ENCODE measurements around the gene S100A12.
"Not testable (repeated sequence)": the region's sequence is repeated elsewhere in the genome, so short reads cannot be mapped to it uniquely, and the experiment has no call there.

S100A12 gene

DNA sequence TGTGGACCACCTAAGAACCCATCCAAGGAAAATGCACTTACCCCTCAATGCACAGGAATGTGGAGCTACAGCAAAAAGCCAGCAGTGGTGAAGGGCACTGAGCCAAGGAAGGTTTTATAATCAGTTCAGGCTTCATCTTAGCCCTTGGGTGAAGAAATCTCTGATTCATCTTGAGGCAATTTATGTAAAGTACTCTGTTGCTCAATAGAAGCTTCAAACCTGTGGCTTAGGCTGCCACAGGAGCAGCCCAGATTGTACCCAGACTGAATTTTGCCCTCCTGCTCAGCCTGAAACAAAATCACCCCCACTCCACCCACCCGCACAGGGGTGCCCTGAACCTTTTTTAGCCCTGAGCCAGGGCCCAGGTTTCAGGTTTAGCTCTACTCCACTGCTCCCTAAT, at the start of gene S100A12:
Gene S100A12 (minus strand): TSS at position 111 of the 400 bp plus-strand sequence. CDS start 1,029 bp downstream, outside the sequence.
- DNase-seq (ENCODE audit: low spot score), result no peak

DNA sequence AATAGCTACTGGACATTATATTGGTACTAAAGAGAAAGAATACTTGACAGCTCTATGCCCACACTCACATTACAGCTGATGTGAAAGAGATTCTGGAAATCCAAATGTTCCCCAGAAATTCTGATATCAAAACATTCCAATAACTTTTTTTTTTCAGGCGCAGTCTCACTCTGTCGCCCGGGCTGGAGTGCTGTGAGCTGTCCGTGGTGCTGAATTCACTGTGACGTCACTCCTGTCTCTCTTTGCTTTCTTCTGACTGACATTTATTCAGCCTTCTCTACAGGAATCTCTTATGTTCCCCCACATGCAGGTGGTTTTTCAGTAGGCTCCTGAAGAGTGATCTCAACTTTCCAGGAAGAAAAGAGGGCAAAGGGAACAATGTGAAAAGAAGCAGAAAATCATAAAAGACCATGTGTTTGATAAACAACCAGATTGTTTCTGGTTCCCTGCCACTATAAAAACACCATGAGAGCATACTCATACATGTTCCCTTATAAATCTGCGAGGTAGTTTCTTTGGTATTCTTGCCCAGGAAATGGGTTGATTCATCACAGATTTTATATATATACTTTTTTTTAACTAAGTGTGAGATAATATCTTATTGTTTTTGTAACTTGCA, 47.1 kb upstream of the S100A12 start:
- peak; percentile 65 for DNase-seq (ENCODE audit: low spot score)

DNA sequence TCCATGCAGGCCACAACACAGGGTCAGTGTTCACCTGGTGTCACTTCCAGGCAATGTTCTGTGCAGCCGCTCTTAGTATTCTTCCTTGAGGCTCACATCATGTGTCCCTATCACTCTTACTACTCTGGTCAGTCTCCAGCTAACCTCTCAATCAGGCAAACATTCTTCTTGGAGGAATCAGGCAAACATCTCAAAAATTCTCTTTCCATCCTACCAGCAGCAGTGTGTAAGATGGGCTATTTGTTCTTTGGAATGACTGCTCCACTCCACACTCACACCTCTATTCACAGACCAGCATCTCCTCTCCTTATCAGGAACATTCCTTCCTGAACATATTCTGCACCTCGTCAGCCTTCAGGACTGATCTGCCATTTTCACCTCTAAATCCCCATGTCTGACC, 44.9 kb upstream of the S100A12 start:
- no peak for DNase-seq (ENCODE audit: low spot score)

DNA sequence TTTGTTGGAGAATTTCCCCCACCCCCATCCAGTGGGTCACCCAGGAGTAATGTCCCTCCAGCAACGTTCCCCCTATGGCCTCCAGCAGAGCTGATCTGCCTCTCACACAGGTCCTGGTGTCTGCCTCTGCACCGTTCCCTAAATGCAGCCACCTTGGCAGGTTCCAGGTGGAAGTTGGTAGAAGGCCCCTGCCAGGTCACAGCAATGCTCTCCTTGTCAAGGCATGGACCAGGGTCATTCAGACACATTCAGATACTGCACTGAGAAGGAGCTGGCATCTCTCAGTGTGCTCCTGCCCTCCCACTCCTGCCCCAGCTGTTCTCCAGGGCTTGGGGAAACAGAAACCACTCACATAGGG, 44.0 kb upstream of the S100A12 start:
- not testable (repeated sequence) for DNase-seq (ENCODE audit: low spot score)

DNA sequence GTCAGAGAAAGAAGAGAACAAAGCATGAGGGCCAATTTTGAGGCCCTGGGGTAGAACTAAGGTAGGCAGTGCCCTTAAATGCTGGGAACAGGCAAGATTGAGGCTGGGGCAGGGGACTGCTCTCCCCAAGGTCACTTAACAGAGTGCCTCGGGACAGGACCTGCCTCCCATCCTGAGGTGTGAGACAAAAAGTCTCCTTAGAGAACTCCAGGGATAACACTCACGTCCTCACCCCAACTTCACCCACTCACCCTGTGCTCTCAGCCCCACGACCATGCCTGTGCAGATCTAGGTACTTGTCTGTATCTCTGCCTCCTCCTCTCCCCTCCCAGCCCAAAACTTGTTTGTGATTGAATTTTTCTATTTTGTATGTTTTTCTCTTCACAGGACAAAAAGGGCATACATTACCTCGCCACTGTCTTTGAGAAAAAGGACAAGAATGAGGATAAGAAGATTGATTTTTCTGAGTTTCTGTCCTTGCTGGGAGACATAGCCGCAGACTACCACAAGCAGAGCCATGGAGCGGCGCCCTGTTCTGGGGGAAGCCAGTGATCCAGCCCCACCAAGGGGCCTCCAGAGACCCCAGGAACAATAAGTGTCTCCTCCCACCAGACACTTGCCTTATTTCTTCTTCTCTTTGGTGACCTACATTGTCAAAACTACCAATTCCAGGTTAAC, 43.5 kb upstream of the S100A12 start:
- DNase-seq (ENCODE audit: low spot score), result not testable (repeated sequence)

DNA sequence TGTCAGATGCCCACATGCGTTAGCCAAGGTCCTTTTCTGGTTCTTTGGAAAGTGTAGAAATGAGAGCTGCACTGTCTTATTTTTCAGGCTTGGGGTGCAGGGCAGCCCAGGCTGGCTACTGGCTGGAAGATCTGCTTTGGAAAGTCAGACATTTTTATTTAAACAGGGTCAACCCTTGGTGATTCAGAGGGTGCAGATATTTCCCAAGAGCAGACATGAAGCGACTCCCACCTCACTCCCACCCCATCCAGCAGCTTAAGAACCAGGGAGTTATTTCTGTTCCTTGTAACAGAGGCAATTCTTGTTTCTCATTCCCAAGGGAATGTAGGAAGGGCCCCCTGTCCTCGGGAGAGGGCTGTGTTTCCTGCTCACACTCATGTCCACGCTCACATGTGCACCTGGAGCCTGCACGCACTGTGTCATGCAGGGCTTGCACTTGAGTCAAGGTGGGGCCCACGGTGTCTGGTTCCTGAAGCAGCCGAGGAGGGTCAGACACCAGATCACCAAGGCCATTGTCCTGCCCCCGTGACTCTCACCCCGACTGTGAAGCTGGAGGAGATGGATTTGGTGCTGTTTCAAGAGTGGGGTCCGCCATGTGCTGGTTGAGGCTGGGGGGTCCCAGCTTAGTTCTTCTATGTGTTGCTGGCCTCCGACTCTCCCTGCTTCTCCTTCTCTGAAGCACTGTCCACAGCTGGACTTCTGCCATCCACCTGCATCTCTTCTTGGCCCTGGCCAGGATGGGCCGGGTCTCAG, 41.9 kb upstream of the S100A12 start:
- no peak for DNase-seq (ENCODE audit: low spot score)

DNA sequence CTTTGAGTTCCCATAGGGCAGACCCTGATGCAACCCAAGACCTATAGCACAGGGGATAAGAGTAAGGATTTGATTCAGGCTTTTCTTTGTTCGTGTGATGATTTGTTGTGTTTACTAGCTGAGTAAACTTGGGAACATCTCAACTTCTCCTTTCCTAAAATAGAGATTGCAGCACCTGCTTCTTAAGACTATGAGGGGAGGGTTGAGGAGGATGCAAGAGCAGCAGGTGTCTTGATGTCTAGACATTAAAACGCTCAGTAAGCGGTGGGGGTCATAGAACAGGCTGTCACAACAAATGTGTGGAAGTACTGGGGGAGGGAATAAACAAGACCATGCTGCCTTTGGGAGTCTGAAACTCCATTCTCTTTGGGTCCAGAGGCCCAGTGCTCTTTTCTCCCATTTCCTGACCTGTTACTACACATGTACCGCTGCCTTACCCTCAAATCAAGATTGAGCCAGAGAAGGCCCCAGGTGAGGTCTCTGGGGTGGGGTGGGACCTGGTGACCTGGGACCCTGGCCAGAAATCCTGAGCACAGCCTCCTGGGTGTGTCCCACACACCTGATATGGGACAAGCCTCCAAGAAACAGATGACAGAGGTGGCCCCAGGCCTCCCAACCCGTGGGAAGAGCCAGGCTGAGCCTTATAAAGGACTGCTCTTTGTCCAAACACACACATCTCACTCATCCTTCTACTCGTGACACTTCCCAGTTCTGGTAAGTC, 40.6 kb upstream of the S100A12 start, which contains the start of gene S100A7A:
Gene S100A7A (plus strand): TSS at position 671 of the 721 bp plus-strand sequence. CDS start 1,563 bp downstream, outside the sequence.
- DNase-seq (ENCODE audit: low spot score), result no peak

DNA sequence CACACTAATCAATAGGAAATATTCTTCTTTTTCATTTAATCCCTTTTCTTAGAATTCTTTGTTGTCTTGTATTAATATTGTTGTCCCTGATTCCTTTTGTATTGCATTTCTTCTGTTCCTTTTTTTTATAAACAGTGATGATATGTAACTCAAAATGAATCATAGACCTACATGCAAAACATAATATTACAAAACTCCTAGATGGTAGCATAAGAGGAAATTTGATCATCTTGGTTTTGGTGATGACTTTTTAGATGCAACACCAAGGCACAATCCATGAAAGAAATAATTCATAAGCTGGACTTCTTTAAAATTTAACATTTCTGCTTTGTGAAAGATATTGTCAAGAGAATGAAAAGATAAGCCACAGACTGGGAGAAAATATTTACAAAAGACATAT, 38.5 kb upstream of the S100A12 start:
- DNase-seq (ENCODE audit: low spot score), result not testable (repeated sequence)

DNA sequence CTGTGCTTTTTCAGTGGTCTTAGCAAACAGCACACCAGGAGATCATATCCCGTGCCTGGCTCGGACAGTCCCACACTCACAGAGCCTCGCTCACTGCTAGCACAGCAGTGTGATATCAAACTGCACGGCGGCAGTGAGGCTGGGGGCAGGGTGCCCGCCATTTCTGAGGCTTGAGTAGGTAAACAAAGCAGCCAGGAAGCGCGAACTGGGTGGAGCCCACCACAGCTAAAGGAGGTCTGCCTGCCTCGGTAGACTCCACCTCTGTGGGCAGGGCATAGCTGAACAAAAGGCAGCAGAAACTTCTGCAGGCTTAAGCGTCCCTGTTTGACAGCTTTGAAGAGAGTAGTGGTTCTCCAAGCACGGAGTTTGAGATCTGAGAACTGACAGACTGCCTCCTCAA, 31.9 kb upstream of the S100A12 start:
- DNase-seq (ENCODE audit: low spot score), result not testable (repeated sequence)

DNA sequence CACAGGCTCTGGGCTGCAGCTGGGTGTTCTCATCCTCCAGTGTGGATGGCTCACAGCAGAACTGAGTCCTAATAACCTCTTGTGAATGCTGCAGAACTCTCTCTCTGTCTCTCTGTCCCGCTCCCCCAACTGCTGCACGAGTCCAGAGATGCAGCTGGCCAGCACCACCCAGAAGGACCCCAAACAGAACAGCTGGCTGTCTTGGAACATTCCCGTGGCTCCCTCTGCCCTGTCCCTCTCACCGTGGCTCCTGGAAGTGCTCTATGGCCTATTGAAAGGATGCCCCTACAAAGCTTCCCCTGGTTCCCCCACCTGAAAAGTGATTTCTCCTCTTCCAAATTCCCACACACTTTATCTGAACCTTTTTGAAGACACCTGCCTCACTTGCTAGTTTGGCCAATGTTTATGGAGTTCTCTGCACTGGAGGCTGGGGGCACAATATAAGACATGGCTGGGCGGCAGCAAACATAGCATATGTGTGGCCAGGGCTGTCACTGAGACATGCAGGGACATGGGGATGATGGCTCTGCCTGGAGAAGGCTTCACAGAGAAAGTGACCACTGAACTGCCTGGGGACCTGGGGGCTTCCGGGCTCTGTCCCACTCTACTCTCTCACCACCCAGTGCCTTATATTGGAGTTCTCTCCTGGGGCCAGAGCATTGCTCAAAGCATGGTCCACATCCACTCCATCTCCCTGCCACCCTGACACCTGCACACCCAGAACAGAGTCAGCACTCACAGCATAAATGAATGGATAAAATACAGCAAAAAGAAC, 30.6 kb upstream of the S100A12 start:
- DNase-seq (ENCODE audit: low spot score), result not testable (repeated sequence)

DNA sequence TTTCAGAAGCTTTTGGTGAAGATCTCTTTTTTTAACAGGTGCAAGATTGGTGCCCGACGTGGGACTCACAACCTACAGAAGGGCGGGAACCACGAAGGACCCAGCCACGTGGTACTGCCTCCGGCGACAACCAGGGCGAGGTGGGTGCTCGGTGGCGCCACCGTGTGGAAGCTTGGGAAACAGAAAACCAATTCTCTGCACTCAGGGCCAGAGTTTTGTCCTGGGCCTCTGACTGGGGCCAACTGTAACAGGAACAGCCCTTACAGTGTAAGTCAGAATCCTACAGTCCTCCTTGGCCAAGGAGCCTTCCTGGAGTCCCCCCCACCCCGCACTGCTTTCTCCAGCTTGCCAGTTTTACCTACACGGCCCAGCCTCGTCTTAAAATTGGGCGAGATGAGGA, 29.3 kb upstream of the S100A12 start:
- peak; percentile 39 for DNase-seq (ENCODE audit: low spot score)

DNA sequence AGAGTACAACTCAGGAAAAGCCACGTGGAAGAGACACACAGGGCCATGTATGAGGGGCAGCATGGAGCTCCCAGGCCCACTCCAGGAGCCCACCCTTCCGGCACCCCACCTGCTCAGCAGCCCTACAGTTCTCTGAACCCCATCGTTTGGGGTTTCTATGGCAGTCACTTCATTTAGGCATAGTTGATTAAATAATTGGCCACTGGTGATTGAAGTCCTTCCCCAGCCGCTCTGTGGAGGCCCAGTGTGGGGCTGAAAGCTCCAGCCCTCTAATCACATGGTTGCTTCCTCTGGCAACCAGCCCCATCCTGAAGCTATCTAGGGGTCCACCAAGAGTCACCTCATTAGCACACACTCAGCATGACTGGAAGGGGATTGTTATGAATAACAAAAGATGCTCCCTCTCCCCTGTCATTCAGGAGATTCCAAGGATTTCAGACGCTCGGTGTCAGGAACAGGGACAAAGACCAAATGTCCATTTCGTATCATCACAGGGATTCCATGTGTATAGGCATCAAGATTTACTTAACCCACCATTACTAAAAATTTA, 28.7 kb upstream of the S100A12 start:
- DNase-seq (ENCODE audit: low spot score), result no peak

DNA sequence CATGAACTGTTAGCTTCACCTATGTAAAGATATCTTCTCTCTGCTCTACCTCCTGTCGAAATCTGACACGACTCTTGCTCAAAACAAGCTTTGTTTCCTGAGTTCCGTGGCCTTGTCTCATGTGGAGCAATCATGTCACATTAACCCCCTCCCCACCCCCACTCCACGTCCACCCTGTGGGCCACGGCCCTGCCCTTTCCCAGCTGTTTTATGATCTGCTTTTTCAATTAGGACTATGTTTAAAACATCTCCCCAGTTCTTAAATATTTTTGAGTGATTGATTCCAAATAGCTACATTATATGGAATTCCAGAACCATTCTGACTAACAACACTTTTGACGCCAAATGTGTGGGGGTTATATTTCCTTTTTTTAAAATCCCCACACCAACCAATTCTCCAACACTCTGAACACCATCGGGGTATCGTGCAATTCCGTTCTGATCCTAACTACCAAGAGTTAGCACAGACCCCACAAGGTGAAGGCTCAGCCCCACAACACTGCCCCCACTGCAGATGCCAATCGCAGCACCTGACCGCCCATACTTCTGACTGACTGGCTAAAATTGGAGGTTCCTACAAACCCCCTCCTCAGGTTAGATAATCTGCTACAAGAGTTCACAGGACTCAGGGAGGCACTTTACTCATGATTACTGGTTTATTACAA, 28.1 kb upstream of the S100A12 start:
- no peak for DNase-seq (ENCODE audit: low spot score)

DNA sequence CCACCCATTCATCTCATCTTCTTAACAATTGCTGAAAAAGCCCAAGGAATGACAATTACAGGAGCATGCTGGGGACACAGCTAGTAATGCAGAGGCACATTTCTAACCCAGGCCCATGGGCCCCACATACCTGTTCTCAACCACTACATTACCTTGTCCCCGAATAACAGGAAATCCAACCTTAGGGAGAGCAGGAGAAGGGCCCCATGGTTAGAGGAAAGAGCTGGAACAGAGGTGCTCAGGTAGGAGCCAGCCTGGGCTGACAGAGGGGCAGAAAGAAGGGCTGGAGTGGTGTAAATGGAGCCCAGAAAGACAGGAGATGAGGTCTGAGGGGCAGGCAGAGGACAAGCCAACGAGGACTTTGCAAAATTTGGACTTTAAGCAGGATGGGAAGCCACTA, 26.8 kb upstream of the S100A12 start:
- no peak for DNase-seq (ENCODE audit: low spot score)

DNA sequence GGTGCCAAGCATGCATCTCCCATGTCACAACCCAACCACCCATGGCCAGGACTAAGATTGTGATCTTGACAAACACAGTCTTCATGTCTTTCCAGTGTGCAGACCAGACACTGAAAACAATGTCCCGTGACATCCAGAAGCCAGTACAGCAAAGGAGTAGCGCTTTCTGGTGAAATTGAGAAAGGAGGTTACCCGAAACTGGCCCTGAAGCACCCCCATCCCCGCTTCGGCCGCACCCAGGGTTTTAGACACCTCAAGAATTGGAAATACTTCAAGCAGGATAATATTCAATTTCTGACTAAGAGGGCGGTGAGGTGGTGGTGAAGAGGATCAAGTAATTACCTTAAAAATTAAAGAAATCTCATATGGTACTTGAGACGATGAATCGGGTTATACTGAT, 26.0 kb upstream of the S100A12 start:
- DNase-seq (ENCODE audit: low spot score), result no peak

DNA sequence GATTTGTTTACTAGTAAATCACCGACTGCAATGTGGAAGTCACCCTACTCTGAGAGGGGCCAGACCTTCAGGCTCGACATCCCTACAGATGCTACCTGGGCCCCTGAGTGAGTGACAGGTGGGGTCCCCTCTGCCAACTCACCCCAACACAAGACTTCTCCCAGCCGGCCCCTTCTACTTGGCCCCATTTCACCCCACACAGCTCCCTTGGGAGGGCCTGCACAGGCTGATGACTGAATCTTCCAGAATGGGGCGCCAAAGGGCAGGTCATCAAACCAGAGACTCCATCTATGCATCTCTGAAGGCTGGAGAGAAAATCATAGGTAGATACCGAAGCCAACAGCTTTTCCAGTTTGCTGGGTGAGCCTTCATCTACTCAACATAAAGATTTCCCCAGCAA, 24.8 kb upstream of the S100A12 start:
- DNase-seq (ENCODE audit: low spot score), result no peak

DNA sequence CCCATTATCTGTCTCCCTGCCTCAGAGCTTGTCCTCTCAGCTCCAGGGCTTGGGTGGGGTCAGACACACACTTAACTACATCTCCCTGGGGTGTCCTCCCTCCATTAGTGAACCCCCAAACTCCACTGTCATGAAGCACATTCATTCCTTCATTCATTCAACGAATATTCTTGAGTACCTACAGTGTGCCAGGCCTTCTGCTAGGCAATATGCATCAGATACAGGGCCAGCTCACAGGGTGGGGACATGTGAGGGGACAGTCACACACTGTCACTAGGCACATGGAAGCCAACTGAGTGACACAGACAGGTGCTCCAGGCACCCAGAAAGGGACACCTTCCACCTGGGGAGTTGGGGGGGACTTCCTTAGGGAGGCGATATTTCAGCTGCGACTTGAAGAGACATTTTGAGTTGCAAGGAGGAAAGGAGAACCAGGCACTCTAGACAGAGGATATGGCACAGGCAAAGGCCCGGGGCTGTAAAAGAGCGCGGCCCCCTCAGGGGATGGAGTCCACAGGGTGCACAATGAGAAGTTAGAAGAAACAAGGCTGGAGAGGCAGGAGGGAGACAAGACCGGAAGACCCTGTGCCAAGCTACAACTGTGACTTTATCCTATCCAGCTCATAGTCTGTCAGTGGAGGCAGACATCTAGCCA, 24.1 kb upstream of the S100A12 start:
- DNase-seq (ENCODE audit: low spot score), result no peak

DNA sequence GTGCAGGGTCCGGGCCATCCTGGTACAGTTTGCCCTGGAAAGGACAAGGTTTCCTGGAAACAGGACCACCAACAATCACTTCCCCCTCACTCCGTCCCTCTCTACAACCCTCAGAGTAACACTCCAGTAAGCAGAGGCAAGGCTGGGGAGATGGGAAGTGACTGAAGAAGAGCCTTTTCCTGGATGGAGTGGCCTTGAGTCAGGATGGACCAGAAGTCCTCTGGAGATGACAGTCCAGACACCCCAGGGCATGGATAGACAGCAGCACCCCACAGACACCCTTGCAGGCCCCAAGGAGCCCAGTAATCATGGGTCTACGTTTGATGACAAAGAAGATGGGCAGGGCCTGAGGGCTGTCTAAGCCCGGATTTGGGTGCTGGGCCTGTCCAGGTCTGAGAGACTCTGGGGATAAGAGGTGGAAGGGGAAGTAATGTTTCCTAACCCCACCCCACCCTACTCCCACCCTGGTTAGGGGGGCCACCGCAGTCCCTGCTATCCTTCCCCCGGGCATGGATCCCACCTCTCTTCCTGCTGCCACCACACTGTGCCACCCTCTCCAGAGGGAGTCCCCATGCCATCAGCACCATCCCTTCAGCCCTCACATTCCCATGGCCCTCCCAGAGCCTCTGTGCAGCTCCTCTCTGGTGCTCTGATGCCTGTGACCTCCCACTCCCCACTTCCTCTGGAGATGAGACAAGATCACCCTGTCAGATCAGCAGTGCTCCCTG, 22.7 kb upstream of the S100A12 start:
- no peak for DNase-seq (ENCODE audit: low spot score)

Data from RKO (cell line).